HepG2 (cell line): ENCODE data around the gene TXNRD2. TPM values are rescaled to one million over a fixed set of nuclear protein-coding genes. Genes with fewer than 3 reads are reported as not detected.

ENCODE experiments used
- BORCS8-MEF2B ChIP-seq: sonication (generic); formaldehyde crosslinking; IDR thresholded peaks from 2 replicates; pipeline ENCODE4 v1.8.0; 2022; ENCODE audit warnings: mild to moderate bottlenecking, missing genetic modification reagents
- GLI4 ChIP-seq: sonication (generic); formaldehyde crosslinking; IDR thresholded peaks from 2 replicates; pipeline ENCODE4 v1.5.1; 2020; ENCODE audit warnings: missing genetic modification reagents, mild to moderate bottlenecking, moderate library complexity, borderline replicate concordance
- HOXA3 ChIP-seq: sonication (generic); formaldehyde crosslinking; IDR thresholded peaks from 2 replicates; pipeline ENCODE4 v1.5.0; 2020; ENCODE audit warnings: missing genetic modification reagents
- ISX ChIP-seq: sonication (generic); formaldehyde crosslinking; conservative IDR thresholded peaks from 2 replicates; pipeline ENCODE4 v1.5.0; 2020; ENCODE audit warnings: missing genetic modification reagents
- NFRKB ChIP-seq: fragments of 450-650 bp; IDR thresholded peaks from 2 replicates; pipeline ENCODE4 v1.6.1; 2017
- SOX6 ChIP-seq, 2 experiments: fragments of 450-650 bp in 1 of 2; sonication (generic) in 1 of 2; formaldehyde crosslinking in 1 of 2; IDR thresholded peaks; 2 replicates each; pipeline versions ENCODE4 v1.4.0 to v1.6.1; 2017 to 2020; ENCODE audit warnings: antibody characterized with exemption in 1 of 2, mild to moderate bottlenecking in 1 of 2, missing genetic modification reagents in 1 of 2
- SP140L ChIP-seq: sonication (generic); formaldehyde crosslinking; IDR thresholded peaks from 2 replicates; pipeline ENCODE4 v1.4.0; 2020; ENCODE audit warnings: missing genetic modification reagents, borderline replicate concordance
- ZMYM3 ChIP-seq: sonication (generic); formaldehyde crosslinking; IDR thresholded peaks from 2 replicates; pipeline ENCODE4 v1.5.1; 2020; ENCODE audit warnings: mild to moderate bottlenecking, missing genetic modification reagents
- ZNF431 ChIP-seq: sonication (generic); formaldehyde crosslinking; IDR thresholded peaks from 2 replicates; pipeline ENCODE4 v1.9.0; 2022; ENCODE audit warnings: missing genetic modification reagents, low read depth, mild to moderate bottlenecking, borderline replicate concordance
- ZNF547 ChIP-seq: sonication (generic); formaldehyde crosslinking; IDR thresholded peaks from 2 replicates; pipeline ENCODE4 v1.5.1; 2020; ENCODE audit warnings: mild to moderate bottlenecking, missing genetic modification reagents
- polyA plus RNA-seq, 8 experiments: library from polyadenylated mRNA; depleted of rRNA in 3 of 8; stranded (reverse) in 7 of 8; unstranded in 1 of 8; fragments of >200 nt; fragmentation: Illumina TruSeq in 4 of 8; extraction: Trizol in 4 of 8; gene quantifications; 2 replicates each; pipeline versions ENCODE4 v1.2.1 to v1.2.3, GENCODE V29; 2011 to 2016; ENCODE audit warnings: low read depth in 4 of 8, missing spikeins in 1 of 8, mixed read lengths in 1 of 8; ENCODE audit not compliant: insufficient read depth in 1 of 8
- total RNA-seq, 5 experiments: library from RNA; depleted of rRNA; stranded (reverse); fragments of >200 nt; fragmentation: Illumina TruSeq; extraction: Trizol; gene quantifications; 2 replicates each; pipeline ENCODE4 v1.2.3, GENCODE V29; 2016; ENCODE audit warnings: low read depth in 1 of 5
- TF ChIP-seq, protein P1 (sequence below): sonication (generic); formaldehyde crosslinking; IDR thresholded peaks from 2 replicates; pipeline ENCODE4 v1.8.0; 2022; ENCODE audit warnings: mild to moderate bottlenecking, missing genetic modification reagents; ENCODE audit not compliant: insufficient replicate concordance
- TF ChIP-seq, protein P2 (sequence below): sonication (generic); formaldehyde crosslinking; IDR thresholded peaks from 2 replicates; pipeline ENCODE4 v1.8.0; 2023; ENCODE audit warnings: mild to moderate bottlenecking, missing genetic modification reagents

The TXNRD2 gene
- total and polyA plus RNA-seq, 2 of the 13 experiments (the other 11 are each of a cell fraction or from before 2014, with no cell fraction given) = 17.5 to 18.6 TPM

DNA sequence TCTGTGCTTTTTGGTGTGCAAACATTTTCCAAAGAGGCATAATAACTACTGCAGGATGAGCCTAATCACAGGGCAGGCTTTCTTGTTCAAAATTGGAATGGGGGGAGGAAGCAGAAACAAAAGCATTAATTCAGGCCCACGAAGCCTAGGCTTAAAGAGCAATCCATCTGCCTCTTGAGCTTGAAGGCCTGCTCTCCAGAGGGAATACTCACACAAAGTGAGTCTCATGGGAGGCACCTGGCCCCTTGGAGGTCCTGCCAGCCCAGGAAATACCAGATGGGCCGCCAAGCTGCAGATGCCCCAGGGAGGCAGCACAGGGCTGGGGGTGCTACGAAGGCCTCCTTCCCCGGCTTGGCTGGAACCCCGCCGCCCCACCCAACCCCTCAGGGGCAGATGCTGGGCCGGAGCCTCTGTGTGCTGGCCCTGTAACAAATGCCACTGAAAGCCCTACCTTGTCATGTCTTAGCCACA is 39.3 kb downstream of the TXNRD2 start (continued):
- TF ChIP-seq, protein P1, sequence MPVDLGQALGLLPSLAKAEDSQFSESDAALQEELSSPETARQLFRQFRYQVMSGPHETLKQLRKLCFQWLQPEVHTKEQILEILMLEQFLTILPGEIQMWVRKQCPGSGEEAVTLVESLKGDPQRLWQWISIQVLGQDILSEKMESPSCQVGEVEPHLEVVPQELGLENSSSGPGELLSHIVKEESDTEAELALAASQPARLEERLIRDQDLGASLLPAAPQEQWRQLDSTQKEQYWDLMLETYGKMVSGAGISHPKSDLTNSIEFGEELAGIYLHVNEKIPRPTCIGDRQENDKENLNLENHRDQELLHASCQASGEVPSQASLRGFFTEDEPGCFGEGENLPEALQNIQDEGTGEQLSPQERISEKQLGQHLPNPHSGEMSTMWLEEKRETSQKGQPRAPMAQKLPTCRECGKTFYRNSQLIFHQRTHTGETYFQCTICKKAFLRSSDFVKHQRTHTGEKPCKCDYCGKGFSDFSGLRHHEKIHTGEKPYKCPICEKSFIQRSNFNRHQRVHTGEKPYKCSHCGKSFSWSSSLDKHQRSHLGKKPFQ = no peak
- TF ChIP-seq SP140L (CRISPR knock-in tag) = no peak
- TF ChIP-seq HOXA3 (CRISPR knock-in tag) = no peak
- no peak for TF ChIP-seq ZNF547
- no peak for TF ChIP-seq BORCS8-MEF2B (CRISPR knock-in tag)
- no peak for TF ChIP-seq SOX6 (IDR thresholded peaks at IDR 0.05)
- TF ChIP-seq SOX6 (CRISPR knock-in tag; IDR thresholded peaks at IDR 0.05) = peak; percentile 57
- TF ChIP-seq, protein P2, sequence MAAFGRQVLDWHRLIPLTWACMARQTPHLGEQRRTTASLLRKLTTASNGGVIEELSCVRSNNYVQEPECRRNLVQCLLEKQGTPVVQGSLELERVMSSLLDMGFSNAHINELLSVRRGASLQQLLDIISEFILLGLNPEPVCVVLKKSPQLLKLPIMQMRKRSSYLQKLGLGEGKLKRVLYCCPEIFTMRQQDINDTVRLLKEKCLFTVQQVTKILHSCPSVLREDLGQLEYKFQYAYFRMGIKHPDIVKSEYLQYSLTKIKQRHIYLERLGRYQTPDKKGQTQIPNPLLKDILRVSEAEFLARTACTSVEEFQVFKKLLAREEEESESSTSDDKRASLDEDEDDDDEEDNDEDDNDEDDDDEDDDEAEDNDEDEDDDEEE (CRISPR knock-in tag) = no peak
- no peak for TF ChIP-seq ZNF431 (CRISPR knock-in tag)
- no peak for TF ChIP-seq ZMYM3 (CRISPR knock-in tag)
- TF ChIP-seq ISX (CRISPR knock-in tag) = no peak
- no peak for TF ChIP-seq GLI4 (CRISPR knock-in tag)
- TF ChIP-seq NFRKB = no peak
